B cell (primary cell): ENCODE results near the gene SLITRK1.

Experiments used
- EZH2 ChIP-seq: IDR thresholded peaks from 2 replicates; pipeline ENCODE4 v1.6.1; 2012; ENCODE audit warnings: borderline replicate concordance, low read depth, mild to moderate bottlenecking, moderate library complexity, low read length; ENCODE audit not compliant: insufficient read depth, poor library complexity, severe bottlenecking
- TF ChIP-seq, protein P1 (sequence below): fragments of 200-600 bp; IDR thresholded peaks from one replicate; pipeline ENCODE4 v1.8.0; 2022; ENCODE audit warnings: antibody characterized with exemption, mild to moderate bottlenecking

DNA sequence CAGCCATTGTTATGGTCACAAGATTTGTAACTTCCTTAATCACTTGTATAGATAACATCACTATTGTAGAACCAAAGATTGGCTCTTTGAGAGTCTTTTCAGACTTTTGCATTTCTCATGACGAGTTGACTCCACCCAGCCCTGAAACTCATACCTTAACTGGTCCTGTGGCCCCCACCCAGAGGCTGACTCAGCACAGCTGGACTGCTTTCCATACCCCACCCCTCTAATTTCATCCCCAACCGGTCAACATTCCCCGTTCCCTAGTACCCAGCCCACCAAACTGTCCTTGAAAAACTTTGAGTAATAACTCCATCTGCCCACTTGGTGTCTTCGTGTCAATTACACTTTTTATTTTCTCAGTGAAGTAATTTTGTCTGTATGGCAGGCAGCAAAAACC is 32.1 kb upstream of the SLITRK1 start:
- TF ChIP-seq, protein P1, sequence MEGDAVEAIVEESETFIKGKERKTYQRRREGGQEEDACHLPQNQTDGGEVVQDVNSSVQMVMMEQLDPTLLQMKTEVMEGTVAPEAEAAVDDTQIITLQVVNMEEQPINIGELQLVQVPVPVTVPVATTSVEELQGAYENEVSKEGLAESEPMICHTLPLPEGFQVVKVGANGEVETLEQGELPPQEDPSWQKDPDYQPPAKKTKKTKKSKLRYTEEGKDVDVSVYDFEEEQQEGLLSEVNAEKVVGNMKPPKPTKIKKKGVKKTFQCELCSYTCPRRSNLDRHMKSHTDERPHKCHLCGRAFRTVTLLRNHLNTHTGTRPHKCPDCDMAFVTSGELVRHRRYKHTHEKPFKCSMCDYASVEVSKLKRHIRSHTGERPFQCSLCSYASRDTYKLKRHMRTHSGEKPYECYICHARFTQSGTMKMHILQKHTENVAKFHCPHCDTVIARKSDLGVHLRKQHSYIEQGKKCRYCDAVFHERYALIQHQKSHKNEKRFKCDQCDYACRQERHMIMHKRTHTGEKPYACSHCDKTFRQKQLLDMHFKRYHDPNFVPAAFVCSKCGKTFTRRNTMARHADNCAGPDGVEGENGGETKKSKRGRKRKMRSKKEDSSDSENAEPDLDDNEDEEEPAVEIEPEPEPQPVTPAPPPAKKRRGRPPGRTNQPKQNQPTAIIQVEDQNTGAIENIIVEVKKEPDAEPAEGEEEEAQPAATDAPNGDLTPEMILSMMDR, result no peak
- TF ChIP-seq EZH2, result no peak
